Duodenal mucosa (tissue), 2 donors: ENCODE results near the gene NRP1.

Experiments
- H3K27ac ChIP-seq: one replicate; pipeline ENCODE4 v1.7.0; 2013; ENCODE audit warnings: low read depth, low read length
- H3K27me3 ChIP-seq, 2 donors: one replicate each; pipeline ENCODE4 v1.7.0; 2013; ENCODE audit warnings: low read length in 2 of 2, control low read depth in 1 of 2; ENCODE audit not compliant: insufficient read depth in 2 of 2, control insufficient read depth in 1 of 2
- H3K36me3 ChIP-seq, 2 donors: one replicate each; pipeline ENCODE4 v1.7.0; 2013; ENCODE audit warnings: low read length in 2 of 2, control low read depth in 1 of 2; ENCODE audit not compliant: insufficient read depth in 2 of 2, control insufficient read depth in 1 of 2
- H3K4me1 ChIP-seq, 2 donors: one replicate each; pipeline ENCODE4 v1.7.0; 2013; ENCODE audit warnings: low read length in 2 of 2, control low read depth in 1 of 2; ENCODE audit not compliant: insufficient read depth in 2 of 2, control insufficient read depth in 1 of 2
- H3K4me3 ChIP-seq, 2 donors: one replicate each; pipeline ENCODE4 v1.7.0; 2013; ENCODE audit warnings: low read length in 2 of 2, low read depth in 1 of 2
- H3K9ac ChIP-seq, 2 donors: one replicate each; pipeline ENCODE4 v1.7.0; 2013; ENCODE audit warnings: low read length in 2 of 2, low read depth in 1 of 2
- H3K9me3 ChIP-seq, 2 donors: one replicate each; pipeline ENCODE4 v1.7.0; 2013; ENCODE audit warnings: low read length in 2 of 2, control low read depth in 1 of 2; ENCODE audit not compliant: control insufficient read depth in 1 of 2

The NRP1 gene

DNA sequence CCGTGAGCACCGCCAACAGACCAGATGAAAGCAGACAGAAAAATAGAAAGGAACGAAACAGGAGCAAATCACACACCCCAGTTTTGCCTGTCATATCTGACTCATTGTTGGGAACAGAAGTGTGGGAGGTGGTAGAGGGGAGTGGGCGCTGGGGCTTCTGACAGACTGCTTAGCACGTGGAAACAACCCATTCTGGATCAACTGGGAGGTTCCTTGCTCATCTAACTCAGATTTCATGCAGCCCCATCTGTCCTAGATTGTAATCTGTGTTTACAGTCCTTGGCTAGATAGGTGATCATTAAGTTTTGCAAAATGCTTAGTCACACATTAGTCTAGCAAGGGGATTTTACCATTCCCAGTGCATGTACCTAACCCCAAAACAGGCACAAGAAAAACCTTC, 154.1 kb downstream of the NRP1 start:
- Histone ChIP-seq H3K27ac (no peak overlapping the region), H3K36me3 (peaks cover 3 to 5% of the 10 kb centered on the region in 2 donors), H3K9me3 (no peaks in the 10 kb centered on the region), H3K4me3 (no peak overlapping the region), H3K27me3 (no peaks in the 10 kb centered on the region), H3K4me1 (no peaks in the 10 kb centered on the region), H3K9ac (no peak overlapping the region)

DNA sequence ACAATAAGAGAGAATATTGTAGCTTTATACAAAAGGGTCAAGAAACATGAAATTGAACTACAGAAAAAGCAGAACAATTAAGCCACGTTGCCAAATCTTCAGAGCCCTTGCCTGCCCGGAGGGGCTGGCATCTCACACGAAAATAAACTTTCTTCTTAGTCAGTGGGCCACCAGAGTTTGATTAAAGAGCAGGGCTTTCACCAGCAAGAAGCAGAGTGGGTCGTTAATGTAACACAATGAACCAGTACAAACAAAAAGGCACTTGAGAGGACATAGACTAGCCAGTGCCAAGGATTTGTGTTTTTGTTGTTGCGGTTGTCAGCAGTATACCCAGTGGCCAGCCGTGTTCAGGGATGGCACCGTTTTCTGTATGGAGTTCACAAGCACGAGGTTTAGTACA, 155.4 kb downstream of the NRP1 start:
- H3K27me3 ChIP-seq, result no peaks in the 10 kb centered on the region
- no peak overlapping the region for H3K9ac ChIP-seq
- H3K27ac ChIP-seq, result no peak overlapping the region
- no peaks in the 10 kb centered on the region for H3K9me3 ChIP-seq
- peaks cover 0 to 3% of the 10 kb centered on the region in 2 donors for H3K36me3 ChIP-seq
- no peaks in the 10 kb centered on the region for H3K4me1 ChIP-seq
- H3K4me3 ChIP-seq, result no peak overlapping the region

DNA sequence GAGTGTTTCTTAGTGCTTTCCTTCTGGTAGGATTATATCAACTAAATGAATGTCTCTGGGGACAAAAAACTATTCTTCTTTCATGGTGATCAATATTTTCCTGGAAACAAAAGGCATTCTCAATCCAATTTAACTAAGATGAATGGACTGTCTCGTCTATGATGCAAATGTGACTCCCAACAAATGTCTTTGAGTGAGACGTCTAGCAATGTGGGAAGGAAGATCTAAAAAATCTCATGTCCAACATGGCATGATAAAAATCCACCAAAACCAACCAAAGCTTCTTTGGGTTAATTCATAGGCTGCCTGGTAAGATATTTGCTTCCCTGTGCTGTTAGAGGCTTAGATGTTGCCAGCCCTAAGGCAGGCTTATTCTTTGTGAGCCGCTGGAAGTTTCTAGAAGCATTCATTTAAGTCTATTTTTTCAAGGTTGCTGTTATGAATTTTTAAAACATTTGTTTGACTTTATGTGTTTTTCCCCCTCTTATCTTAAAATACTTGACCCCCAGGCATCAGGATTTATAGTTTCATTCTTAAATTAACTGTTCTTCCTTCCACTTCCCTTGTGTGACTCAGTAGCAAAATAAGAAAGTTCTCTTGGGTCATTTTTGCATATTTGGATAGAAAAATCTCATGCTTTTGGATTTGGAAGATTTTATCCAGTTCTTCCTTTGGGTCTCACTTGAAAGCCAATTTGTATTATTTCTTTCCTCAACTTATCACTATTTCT, 156.3 kb downstream of the NRP1 start:
- Histone ChIP-seq H3K36me3 (peaks cover 0 to 3% of the 10 kb centered on the region in 2 donors), H3K9me3 (no peaks in the 10 kb centered on the region), H3K9ac (no peak overlapping the region), H3K4me3 (no peak overlapping the region), H3K27me3 (no peaks in the 10 kb centered on the region), H3K4me1 (no peaks in the 10 kb centered on the region), H3K27ac (no peak overlapping the region)

DNA sequence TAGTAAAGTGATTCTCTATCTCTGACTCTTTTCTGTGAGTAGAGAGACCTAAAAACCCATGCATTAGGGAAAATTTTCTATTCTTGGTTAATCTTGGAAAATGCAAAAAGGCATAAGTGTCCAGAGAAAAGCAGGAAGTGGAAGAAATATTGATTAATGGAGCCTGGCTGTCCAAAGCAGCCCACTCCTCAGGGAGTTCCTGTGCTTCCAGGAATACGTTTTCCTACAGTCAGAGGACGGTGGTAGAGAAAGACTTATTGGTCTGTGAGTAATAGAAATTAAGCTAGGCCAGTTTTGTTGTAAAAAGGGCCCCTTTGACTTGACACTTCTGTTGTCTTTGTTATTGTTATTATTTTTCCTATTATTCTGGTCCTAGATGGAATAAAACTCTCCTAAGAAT, 157.8 kb downstream of the NRP1 start:
- Histone ChIP-seq H3K9ac (no peak overlapping the region), H3K4me1 (no peaks in the 10 kb centered on the region), H3K27me3 (no peaks in the 10 kb centered on the region), H3K36me3 (no peaks in the 10 kb centered on the region), H3K27ac (no peak overlapping the region), H3K4me3 (no peak overlapping the region), H3K9me3 (no peaks in the 10 kb centered on the region)

DNA sequence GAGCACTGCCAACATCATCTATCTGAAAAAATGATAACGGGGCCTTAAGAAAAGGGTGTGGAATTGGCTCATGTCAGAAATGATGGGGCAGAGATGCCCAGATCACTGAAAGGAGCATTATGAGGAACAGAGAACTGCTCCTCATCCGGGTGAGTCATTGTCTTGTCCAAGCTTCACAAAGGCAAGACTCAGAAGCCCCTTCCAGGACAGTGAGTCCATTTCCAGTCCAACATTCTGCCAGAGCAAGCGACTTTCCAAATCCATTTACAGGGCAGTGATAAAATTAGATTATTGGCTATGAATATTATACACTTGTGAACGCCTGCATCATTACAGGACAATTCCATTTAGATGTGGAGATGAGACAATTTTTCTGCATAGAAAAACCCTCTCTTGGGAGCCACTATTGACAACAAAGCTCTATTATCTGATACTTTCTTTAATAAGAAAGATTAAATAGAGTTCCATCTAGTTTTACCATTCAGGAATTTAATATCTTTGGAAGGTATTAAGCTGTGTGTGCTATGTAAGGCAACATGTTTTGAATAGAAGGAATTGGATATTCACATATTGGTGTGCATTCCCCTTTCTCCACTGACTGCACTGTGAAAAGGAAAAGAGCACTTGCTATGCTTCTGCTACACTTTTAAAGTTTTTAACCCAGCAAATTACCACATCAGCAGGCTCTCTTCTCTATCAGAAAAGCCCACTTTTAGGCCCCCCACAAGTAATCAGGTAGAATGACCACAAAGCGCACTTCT, 159.6 kb downstream of the NRP1 start:
- Histone ChIP-seq H3K9me3 (no peaks in the 10 kb centered on the region), H3K27me3 (no peaks in the 10 kb centered on the region), H3K4me1 (no peaks in the 10 kb centered on the region), H3K36me3 (no peaks in the 10 kb centered on the region), H3K4me3 (no peak overlapping the region), H3K27ac (no peak overlapping the region), H3K9ac (no peak overlapping the region)

DNA sequence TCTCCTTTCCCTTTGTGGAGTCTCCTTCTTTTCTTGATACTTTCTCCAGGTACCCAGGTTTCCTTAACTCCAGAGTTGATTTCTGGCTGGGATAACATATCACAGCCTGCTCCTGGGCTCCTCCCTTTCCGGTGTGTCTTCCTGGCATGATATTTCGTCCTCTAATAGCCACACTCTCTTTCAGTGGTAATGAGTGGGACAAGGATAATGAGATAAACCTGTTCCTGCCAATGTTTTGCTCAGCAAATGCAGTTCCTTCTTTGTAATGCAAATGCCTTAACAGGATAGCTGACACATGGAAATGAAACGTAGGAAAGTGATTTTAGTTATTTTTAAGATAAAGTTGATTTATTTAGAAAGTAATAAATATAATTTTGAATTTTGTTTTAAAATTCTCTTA, 168.6 kb downstream of the NRP1 start:
- no peaks in the 10 kb centered on the region for H3K9me3 ChIP-seq
- H3K4me3 ChIP-seq, result no peak overlapping the region
- no peaks in the 10 kb centered on the region for H3K27me3 ChIP-seq
- no peak overlapping the region for H3K27ac ChIP-seq
- no peaks in the 10 kb centered on the region for H3K4me1 ChIP-seq
- H3K9ac ChIP-seq, result no peak overlapping the region
- no peaks in the 10 kb centered on the region for H3K36me3 ChIP-seq

DNA sequence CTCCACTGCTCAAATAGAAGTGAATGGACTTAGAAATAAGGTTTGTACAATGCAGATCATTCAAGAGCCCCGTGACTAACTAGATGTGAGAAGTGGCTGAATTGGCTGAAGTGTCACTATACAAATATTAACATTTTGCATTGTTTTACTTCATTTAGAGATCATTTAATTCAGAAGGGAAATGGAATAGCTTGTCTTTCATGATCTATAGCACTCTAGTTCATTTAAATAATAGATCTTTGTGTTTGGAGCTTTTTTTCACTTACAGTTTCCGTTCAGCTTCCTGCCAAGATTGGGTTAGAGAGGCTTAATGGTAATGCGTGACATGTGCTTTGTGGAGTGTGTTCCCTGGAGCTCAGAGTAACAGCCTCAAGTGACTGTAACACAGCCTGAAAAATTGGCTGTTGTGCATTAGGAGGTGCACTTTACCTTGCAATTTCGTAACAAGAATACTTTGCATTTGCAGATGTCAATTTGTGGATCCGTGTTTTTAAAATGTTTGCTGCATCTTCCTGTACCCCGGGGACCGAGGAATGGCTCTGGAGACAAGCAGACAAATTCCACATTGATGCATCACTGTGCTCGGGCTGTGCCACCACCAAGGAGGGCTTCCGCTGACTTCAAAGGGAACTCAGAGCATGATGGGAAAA, 170.3 kb downstream of the NRP1 start:
- H3K9me3 ChIP-seq, result no peaks in the 10 kb centered on the region

DNA sequence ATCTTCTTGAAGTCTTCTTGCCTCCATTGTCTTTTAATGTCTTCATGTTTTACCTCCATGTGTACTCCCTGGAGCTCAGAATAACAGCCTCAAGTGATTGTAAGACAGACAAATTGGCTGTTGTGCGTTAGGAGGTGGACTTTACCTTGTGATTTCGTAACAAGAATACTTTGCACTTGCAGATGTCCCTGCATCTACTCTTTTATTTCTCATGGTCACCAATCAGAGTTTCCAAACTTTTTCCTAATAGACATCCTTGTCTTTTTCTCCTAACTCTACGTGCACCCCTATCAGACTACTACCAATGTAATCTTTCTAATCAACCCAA, 172.3 kb downstream of the NRP1 start:
- H3K9me3 ChIP-seq, result no peaks in the 10 kb centered on the region

More for the DNA sequence above, 170.3 kb downstream of the NRP1 start:
- Histone ChIP-seq H3K4me1 (no peaks in the 10 kb centered on the region), H3K9ac (no peak overlapping the region), H3K27ac (no peak overlapping the region), H3K36me3 (no peaks in the 10 kb centered on the region), H3K27me3 (no peaks in the 10 kb centered on the region), H3K4me3 (no peak overlapping the region)

DNA sequence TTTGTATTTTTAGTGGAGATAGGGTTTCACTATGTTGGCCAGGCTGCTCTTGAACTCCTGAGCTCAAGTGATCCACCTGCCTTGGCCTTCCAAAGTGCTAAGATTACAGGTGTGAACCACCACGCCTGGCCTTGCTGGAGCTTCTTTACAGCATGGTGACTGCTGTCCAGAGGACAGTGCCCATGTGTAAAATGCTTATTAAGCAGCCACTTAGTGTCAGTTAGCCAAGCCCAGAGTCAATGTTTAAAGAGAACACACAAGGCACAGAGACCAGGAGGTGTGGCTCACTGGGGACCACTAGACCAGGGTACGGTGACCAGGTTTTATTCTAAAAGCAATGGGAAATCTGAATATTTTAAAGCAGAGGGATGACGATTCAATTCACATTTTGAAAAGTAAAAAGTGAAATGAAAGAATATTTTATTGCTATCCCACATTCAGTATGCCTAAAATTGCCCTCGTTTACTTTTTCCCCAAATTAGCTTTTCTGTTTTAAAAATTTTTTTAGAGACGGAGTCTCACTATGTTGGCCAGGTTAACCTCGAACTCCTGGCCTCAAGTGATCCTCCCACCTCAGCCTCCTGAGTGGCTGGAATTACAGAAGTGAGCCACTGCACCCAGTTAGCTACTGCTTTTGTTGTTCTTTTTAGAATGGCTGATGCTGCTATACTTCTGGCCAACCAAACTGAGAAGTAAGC, 172.8 kb downstream of the NRP1 start:
- H3K9me3 ChIP-seq, result no peaks in the 10 kb centered on the region
- H3K27ac ChIP-seq, result no peak overlapping the region
- no peak overlapping the region for H3K9ac ChIP-seq
- H3K4me3 ChIP-seq, result no peak overlapping the region
- H3K36me3 ChIP-seq, result no peaks in the 10 kb centered on the region
- H3K4me1 ChIP-seq, result no peaks in the 10 kb centered on the region
- no peaks in the 10 kb centered on the region for H3K27me3 ChIP-seq

More for the DNA sequence above, 172.3 kb downstream of the NRP1 start:
- H3K36me3 ChIP-seq, result no peaks in the 10 kb centered on the region
- no peaks in the 10 kb centered on the region for H3K4me1 ChIP-seq
- no peaks in the 10 kb centered on the region for H3K27me3 ChIP-seq
- H3K4me3 ChIP-seq, result no peak overlapping the region
- no peak overlapping the region for H3K9ac ChIP-seq
- H3K27ac ChIP-seq, result no peak overlapping the region

DNA sequence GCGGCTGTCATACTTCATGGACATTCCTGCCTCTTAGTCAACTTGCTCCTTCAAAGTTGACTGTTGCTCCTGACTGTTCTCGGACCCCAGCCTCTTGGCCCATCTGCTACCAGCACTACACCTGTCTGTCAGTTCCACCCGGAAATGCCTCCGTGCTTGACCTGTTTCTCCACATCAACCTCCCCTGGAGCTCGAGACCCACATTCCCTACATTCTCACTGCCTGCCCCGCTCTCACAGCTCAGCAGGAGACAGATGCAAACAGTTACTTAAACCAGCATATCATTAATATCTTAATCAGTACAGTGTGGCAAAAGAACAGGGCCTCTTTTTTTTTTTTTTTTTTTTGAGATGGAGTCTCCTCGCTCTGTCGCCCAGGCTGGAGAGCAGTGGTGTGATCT, 174.3 kb downstream of the NRP1 start:
- no peak overlapping the region for H3K27ac ChIP-seq
- no peak overlapping the region for H3K4me3 ChIP-seq
- no peaks in the 10 kb centered on the region for H3K27me3 ChIP-seq
- H3K4me1 ChIP-seq, result peaks cover 4 to 5% of the 10 kb centered on the region in 2 donors
- no peak overlapping the region for H3K9ac ChIP-seq
- no peaks in the 10 kb centered on the region for H3K36me3 ChIP-seq
- no peaks in the 10 kb centered on the region for H3K9me3 ChIP-seq
